ENCODE results near the gene DMRTB1.

The DMRTB1 gene

DNA sequence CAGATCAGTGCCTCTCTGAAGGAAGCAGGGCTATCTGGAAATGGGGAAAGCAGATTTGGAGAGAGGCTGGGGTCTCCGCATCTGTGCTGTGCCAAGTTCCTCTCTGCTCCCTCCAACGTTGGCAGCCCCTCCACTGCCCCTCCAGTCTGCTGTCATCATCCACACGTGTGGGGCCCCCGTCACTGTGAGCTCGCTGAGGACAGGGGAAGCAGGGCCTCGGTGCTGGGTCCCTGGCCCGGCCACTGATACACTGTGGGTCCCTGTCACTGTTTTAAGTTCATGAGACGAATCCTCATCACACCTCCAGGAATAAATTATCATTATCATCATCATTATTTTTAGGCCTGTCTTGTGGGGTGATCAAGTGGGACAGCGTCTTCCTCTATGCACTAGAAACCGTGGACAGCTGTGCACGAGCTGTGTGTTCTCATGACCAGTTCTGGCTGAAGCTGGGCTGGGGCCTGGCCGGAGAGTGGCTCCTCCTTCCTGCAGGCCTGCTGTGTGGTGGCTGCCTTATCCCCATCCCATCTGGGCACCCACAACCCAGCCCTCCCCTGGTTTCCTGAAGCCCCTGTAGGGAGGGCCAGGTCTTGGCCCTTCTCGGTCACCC, 52.2 kb downstream of the DMRTB1 start:
- DNase-seq = no peak

DNA sequence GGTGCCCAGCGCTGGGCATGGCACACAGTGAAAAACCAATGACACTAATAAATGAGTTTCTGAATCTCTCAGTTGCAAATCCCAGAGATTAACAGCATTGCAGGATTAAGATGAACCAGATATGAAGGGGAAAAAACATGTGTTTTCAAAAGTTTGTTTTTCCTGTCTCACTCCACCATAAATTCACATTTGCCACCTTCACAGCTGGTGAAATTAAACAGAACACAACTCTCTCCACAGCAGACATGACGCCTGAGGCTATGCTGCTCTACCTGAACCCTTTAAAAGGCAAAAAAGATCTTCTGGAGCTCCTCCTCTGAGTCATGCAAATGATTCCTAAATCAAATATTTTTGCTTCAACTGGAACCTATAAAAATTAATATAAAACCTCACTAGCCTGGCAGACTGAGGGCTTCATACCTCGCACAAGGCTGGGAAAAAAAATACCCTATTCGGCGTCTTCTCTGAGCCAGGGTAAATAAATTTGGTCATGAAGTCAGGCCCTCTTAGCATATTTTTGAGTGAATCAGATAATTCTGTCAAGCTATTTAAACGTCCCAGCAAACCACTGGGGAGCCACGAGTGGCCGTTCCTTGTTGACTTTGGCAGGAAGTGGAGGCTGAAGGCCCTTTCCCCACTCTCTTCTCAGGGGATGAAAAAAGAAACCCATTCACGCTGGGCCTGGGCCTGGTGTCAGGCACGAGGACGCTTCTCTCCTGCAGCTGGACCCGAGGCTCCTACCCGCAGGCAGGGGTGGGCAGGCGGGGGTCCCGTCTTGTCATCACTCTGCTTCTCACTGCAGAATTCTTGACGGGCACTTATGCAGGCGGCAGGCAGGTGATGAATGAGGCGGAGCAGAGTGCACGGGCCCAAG, 53.0 kb downstream of the DMRTB1 start:
- peak; percentile 38 for DNase-seq

DNA sequence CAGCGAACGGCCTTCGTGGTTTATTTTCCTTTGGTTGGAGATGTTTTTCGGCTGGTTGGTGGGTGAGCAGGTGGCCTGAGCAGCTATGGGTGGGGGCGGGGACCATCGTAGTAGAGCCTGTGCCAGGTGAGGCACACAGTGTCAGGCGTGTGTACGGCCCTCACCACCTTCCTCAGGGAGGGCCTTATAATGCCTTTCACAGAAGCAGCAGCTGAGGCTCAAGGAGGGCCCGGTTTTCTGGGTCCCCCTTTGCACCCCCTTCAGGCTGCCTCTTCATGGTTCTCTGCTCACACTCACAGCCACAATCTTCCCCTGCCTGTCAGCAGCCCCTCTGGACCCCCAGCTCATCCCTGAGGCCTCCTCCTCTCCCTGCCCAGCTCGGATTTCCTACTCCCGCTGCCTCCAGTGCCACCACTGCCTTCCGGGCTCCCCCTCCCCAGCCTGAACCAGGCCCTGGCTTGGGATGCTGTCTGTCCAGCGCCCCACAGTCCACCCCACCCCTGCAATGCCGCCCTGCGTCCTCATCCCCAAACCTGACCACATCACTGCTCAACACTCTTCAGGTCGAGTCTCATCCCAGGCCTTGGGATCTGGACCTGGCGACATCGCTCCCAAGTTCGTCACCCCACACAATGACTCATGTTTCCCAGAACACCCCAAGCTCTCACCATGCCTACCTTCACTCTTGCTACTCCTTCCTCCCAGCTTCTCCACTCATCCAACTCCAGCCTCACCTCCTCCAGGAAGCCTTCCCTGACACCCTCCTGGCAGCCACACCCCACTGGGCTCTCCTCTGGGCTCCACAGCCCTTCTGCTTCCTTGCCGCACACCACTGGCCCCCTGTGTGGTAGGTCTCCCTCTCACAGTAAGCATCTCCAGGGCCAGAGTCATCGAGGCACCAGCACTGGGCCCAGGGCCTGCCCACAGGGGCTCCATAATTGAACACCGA, 53.9 kb downstream of the DMRTB1 start:
- DNase-seq = peak; percentile 38

DNA sequence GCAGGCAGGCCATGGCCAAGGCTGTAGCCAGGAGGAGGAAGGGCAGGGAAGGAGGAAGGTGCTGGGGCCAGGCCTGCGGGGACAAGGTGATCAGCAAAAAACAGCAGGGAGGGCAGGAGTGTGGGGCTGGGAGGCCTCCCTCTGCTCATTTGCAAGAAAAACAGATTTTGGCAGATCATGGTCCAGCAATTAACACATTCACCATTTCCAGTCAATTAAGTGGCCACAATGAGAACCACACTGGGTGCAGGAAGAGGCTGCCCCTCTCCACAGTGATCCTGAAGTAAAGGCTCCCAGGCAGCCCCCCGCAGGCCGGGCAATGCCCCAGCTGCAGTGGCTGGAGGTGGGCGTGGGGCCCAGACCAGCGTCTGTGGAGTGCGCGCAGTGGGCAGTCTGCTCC, 54.6 kb downstream of the DMRTB1 start:
- no peak for DNase-seq

DNA sequence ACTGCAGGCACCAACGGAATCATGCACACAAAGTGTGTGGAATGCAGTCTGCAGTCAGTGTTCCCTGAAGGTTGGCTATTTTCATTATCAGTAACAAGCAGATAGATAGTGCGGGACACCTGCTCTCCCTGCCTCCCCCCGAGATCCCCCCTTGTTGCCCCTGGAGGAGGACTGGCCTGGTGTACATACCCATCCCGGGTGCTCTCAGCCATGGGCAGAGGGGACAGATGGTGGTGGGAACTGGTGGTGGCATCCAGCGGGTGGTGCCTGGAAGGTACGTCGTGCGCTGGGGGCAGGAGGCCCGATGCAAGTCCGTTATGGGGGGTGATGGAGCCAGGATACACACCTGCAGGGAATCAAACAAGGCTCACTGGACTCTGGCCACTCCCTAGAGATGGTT, 55.2 kb downstream of the DMRTB1 start:
- no peak for DNase-seq

DNA sequence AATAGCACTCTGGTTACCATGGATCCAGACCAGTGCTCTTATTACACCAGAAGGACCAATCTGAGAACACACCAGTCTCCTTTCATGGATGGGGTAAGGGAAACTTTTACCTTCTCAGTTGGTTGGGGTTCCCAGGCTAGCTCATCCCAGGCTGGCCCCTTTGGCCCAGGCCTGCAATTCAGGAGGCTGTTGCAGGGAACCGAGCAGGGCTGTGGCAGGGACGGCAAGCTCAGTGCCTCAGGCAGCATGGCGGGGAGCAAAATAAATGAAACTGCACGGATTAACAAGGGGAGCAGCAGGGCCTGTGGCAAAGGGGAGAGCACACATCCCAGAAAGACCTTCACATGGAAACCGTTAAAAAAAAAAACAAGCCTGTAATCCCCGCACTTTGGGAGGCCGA, 57.0 kb downstream of the DMRTB1 start:
- no peak for DNase-seq

All from DMS53 (cell line).